Activated CD4-positive, alpha-beta T cell treated with anti-CD3 and anti-CD28 coated beads, Interleukin-2, amount 50 U/mL, for 24 hours (primary cell): ENCODE measurements around the gene KMT2E.

Source experiments
- DNase-seq, 2 donors: peaks; one replicate each; pipeline ENCODE4 v3.0.0-alpha.2; 2020; ENCODE audit warnings: low read depth in 1 of 2, low spot score in 1 of 2

Gene KMT2E

GRCh38 chr7:105079348-105079747 is 65.3 kb downstream of the KMT2E start:
- DNase-seq = no peak

GRCh38 chr7:105084581-105084980 is 70.6 kb downstream of the KMT2E start:
- no peak for DNase-seq

GRCh38 chr7:105086850-105087249 is 72.8 kb downstream of the KMT2E start:
- DNase-seq = no peak

- no peak for DNase-seq
These were observed 74.0 kb downstream of the KMT2E start for GRCh38 chr7:105087981-105088380.

GRCh38 chr7:105088456-105088855 is 74.5 kb downstream of the KMT2E start:
- DNase-seq = no peak

GRCh38 chr7:105094966-105095365 is 81.0 kb downstream of the KMT2E start:
- DNase-seq = no peak

- DNase-seq = no peak
These were observed 82.3 kb downstream of the KMT2E start for GRCh38 chr7:105096306-105096705.

GRCh38 chr7:105097619-105098018 is 83.6 kb downstream of the KMT2E start:
- no peak for DNase-seq

- no peak for DNase-seq
These were observed 85.0 kb downstream of the KMT2E start for GRCh38 chr7:105098863-105099515.

- no peak for DNase-seq
These were observed 87.9 kb downstream of the KMT2E start for GRCh38 chr7:105101864-105102263.

- no peak for DNase-seq
These were observed 88.8 kb downstream of the KMT2E start for GRCh38 chr7:105102557-105103352.

GRCh38 chr7:105105579-105105978 is 91.6 kb downstream of the KMT2E start:
- no peak for DNase-seq

- DNase-seq = no peak
These were observed 92.5 kb downstream of the KMT2E start for GRCh38 chr7:105106473-105106872.

GRCh38 chr7:105107458-105107857 is 93.5 kb downstream of the KMT2E start:
- DNase-seq = no peak

- no peak for DNase-seq
These were observed 98.7 kb downstream of the KMT2E start for GRCh38 chr7:105112440-105113418.

- DNase-seq = no peak
These were observed 104.9 kb downstream of the KMT2E start for GRCh38 chr7:105118612-105119600.

GRCh38 chr7:105122619-105123018 is 108.6 kb downstream of the KMT2E start:
- no peak for DNase-seq

- DNase-seq = no peak
These were observed 111.7 kb downstream of the KMT2E start for GRCh38 chr7:105125745-105126144.

GRCh38 chr7:105126436-105126975 is 112.5 kb downstream of the KMT2E start:
- DNase-seq = no peak

GRCh38 chr7:105127179-105127578 is 113.2 kb downstream of the KMT2E start:
- DNase-seq = no peak
